GM20000 (cell line): ENCODE data around the gene NDUFA3.

ENCODE experiments used
- DNase-seq: peaks from one replicate; pipeline ENCODE4 v3.0.0; 2012; ENCODE audit warnings: low spot score
- TF ChIP-seq, protein P1 (sequence below): IDR thresholded peaks from 2 replicates; pipeline ENCODE4 v1.5.1; 2012; ENCODE audit warnings: mild to moderate bottlenecking, control low read depth; ENCODE audit errors: extremely low read depth, missing control alignments

The NDUFA3 gene

DNA sequence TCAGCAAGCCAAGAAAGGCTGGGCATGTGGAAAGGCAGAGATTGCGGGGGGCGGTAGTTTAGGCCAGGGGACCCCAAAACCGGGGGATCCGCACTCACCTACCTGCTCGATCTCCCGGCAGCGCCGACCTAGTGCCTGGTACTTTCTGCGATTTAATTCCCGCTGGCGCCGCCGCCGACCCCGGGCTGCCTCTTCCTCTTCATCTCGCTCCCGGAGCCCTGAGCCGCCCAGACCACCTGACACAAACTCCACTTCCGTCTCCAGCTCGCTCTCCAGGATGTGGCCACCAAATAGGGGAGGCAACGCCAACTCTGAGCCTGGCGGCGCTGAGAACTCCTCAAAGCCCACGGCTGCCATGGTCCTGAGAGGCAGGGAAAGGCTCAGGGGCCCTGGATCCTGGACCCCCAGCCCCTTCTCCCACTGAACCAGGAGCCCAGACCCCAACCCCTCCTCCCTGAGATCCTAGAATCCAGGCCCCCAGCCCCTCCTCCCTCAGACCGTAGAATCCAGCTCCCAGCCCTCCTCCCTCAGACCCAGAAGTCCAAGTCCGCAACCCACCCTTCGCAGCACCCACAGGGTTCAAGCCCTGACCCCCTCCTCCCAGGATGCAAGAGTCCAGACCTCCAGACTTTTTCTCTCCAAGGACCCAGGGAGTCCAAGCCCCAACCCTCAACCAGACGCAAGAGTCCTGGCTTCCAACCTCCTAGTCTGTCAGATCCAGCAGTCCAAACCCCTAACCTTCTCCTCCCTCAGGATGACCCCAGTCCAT, 11.9 kb downstream of the NDUFA3 start:
- peak; percentile 71 for DNase-seq
- TF ChIP-seq, protein P1, sequence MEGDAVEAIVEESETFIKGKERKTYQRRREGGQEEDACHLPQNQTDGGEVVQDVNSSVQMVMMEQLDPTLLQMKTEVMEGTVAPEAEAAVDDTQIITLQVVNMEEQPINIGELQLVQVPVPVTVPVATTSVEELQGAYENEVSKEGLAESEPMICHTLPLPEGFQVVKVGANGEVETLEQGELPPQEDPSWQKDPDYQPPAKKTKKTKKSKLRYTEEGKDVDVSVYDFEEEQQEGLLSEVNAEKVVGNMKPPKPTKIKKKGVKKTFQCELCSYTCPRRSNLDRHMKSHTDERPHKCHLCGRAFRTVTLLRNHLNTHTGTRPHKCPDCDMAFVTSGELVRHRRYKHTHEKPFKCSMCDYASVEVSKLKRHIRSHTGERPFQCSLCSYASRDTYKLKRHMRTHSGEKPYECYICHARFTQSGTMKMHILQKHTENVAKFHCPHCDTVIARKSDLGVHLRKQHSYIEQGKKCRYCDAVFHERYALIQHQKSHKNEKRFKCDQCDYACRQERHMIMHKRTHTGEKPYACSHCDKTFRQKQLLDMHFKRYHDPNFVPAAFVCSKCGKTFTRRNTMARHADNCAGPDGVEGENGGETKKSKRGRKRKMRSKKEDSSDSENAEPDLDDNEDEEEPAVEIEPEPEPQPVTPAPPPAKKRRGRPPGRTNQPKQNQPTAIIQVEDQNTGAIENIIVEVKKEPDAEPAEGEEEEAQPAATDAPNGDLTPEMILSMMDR, result no peak

DNA sequence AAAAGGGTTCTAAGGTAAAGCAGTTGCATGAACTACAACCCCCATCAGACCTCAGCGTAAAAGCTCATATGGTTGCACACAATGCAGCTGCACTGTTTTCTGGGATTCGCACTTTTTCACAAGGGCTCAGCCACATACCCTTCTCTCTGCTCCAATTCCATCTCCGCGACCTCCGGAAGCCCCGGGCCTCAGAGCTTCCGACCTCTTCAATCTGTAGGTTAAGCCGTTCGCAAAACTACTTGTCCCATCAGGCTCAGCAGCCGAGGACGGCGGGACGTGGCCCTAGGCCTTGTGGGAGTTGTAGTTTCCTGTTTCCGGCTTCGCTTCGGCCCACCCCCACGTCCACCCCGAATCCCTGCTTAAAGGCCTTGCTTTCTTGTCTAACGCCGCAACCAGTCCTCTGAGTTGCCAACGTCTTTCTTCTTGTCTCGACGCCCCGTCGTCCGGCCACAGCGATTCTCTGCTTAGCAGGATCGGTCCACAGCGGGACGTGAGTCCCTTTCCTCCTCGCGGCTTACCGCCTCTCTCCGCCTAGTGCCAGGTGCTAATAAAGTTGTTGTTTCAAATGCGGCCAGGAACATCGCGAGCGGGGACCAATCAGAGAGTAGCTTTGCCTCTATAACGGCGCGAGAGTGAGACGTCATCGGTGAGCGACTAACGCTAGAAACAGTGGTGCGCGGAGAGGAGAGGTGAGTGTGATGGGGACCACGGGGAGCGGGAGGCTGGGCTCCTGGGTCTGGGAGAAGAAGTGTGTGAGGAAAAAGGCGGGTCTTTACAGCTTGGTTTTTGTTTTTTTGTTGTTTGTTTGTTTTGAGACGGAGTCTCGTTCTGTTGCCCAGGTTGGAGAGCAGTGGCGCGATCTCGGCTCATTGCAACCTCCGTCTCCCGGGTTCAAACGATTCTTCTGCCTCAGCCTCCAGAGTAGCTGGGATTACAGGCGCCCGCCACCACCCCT, 12.7 kb downstream of the NDUFA3 start, which contains the start of the genes PRPF31 and TFPT:
TSS of gene PRPF31 (plus strand) at position 646 of the 955 bp plus-strand sequence. CDS start 2,525 bp downstream, outside the sequence.
TSS of gene TFPT (minus strand) at position 549 of the 955 bp plus-strand sequence. CDS start at position 161, 388 bp downstream.
- DNase-seq, result peak; percentile 97
- TF ChIP-seq, protein P1, result no peak

DNA sequence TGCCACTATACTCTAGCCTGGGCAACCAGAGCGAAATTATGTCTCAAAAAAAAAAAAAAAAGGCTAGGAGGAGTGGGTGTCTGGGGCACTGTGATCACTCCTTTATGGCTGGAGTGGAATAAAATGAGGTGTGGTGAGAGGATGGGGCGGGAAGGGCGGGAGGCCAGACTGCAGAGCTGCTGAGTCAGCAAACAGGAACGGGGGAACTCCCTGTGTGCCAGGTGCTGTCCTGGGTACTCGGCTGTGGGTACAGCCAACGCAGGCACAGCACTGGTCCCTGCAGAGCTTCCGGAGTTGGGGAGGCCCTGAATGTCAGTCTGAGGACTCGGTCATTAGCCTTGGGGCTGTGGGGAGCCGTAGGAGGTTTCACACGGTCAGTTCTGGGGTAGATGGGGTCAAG, 18.6 kb downstream of the NDUFA3 start:
- TF ChIP-seq, protein P1, result no peak

DNA sequence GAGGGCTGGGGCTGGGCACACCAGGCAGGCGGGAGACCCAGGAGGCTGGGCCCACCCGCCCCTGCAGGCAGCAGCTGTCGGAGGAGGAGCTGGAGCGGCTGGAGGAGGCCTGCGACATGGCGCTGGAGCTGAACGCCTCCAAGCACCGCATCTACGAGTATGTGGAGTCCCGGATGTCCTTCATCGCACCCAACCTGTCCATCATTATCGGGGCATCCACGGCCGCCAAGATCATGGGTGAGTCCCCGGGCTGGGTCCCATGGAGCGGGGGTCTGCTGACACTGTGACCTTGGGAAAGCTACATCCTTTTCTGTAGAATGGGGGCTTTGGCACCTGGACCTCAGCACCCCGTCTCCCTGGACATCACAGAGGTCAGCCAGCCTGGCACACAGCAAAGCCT, 21.0 kb downstream of the NDUFA3 start:
- no peak for DNase-seq
- TF ChIP-seq, protein P1, result no peak

More for the DNA sequence above, 18.6 kb downstream of the NDUFA3 start:
- no peak for DNase-seq

DNA sequence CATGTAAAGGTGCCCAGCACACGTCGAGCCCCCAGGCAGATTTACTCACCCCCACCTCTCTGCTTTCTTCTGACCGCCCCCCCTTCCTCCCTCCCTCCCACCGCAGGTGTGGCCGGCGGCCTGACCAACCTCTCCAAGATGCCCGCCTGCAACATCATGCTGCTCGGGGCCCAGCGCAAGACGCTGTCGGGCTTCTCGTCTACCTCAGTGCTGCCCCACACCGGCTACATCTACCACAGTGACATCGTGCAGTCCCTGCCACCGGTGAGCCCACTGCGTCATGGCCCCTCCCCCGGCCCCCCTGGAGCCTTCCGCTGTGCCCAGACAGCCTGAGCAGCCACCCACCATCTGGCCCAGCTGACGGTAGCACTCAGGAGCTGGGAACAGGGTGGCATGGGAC, 21.7 kb downstream of the NDUFA3 start:
- DNase-seq, result no peak
- TF ChIP-seq, protein P1, result no peak

DNA sequence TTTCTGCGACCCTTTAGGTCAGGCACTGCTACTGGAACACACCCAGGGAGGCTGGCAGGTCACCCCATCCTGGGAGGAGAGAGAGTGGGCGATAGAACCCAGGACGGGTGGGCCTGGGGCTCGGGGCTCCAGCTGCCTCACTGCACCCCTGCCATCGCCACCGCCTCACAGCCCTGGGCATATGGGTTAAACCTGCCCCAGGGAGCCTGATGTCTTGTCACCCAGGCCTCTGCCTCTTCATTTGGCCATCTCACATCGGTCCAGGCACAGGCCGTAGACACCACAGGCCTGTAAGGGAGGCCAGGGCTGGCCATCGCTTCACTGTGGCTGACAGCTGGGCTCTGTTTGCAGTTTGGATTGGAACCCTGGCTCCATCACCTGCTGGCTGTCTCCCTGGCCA, 23.1 kb downstream of the NDUFA3 start:
- TF ChIP-seq, protein P1, result no peak
- no peak for DNase-seq
